NCI-H446 treated with DMSO at 0.1 percent for 48 hours (cell line): ENCODE measurements around the gene MAD1L1.
"Not testable (repeated sequence)": the region's sequence is repeated elsewhere in the genome, so short reads cannot be mapped to it uniquely, and the experiment has no call there.

ENCODE experiments used
- DNase-seq: peaks from one replicate; lab custom pipeline; 2025; lab: John Stamatoyannopoulos, UW

The MAD1L1 gene

DNA sequence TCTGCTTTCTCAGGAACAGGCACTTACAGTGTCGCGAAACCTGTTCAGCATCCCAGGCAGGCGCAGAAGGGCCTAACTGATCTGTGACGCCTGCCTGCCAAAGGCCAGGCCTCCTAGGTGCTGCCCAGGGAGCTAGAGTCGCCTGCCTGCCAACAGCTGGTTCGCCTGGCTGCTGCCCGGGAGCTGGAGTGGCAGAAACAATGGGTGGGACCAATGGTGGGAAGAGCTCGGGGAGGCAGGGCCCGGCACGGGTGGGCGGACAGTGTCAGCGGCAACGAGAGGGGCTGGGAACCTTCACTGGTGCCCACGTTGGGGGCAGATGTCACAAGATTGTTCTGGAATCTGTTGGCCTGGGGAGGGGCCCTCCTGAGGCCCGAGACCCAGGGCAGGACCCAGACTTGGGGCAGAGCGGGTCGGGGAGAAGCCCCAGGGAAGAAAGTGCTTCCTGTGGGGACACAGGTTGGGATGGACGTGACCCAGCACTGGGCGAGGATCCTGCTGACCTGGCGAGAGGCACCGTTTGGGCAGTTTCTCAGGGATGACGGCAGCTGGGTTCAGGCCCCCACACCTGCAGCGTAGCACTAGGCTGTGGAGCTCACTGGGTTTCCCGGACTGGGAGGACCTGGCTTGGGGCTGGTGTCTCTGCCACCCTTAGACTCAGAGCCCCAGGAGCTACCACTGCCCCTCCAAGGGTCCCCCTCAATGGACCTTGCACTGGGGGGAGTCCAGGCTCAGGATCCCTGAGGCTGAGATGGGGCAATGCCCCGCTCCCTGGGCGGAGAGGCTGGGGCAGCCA lies 380.8 kb downstream of the MAD1L1 start:
- DNase-seq, result no peak

DNA sequence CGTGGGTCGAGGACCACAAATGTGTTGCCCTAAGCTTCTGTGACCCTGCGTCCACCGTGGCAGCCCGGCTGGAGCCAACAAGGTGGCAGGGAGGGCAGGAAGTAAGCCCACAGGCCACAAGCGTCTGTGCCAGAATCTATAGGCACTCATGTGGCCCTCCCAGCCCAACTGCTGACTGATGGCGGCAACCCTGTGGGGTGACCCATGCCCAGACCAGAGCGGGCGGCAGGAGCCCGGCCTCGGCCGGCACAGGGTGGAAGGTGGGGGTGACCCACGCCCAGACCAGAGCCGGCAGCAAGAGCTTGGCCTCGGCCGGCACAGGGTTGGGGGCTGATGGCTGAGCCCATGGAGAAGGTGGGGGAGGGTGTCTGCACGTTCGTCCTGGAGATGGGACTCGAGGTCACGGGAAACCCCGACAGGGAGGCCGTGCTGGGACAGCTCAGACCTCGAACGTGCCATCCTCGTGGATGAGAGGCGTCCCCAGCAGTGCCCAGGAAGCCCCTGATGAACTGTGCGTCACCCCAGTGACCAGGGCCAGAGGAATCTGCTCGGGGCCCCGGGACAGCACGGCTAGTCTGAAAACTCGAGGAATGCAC lies 381.7 kb downstream of the MAD1L1 start:
- no peak for DNase-seq

DNA sequence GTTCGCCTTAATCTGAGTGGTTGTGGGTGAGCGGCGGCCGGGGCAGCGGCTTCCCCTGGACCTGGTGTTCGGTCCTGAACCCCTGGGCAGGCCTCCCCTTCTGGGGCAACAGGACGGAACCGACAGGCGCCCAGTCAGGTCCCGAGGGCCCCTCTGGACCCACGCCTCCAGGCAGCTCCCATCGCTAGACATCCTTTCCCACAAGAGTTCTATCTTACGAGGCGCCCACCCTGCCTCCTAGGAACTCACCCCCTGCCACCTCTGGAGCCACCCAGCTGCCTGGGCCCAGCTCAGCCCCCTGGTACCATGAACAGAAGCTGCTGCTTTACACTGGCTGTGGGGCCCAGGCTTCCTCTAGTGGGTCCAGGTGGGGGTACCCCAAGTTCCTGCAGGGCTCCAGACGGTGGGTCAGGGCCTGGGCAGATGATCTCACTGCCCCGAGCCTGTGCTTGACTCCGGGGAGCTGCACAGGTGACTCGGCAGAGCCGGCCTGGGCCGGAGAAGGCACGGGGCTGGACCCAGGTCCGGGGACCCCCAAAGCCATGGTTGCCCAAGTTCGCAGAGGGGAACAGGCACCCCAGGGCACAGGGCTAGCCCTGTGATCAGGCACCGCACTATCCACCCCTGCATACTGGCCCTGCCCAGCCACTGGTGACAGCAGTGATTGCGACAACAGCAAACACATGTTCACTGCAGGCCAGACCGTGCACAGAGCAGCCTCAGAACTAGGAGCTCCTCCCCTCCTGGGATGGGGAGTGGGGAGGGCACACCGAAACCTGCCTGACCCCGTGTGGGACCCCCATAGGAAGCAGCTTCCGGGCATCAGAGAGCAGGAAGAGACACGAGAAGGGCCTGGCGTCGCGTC lies 382.4 kb downstream of the MAD1L1 start:
- DNase-seq, result no peak

DNA sequence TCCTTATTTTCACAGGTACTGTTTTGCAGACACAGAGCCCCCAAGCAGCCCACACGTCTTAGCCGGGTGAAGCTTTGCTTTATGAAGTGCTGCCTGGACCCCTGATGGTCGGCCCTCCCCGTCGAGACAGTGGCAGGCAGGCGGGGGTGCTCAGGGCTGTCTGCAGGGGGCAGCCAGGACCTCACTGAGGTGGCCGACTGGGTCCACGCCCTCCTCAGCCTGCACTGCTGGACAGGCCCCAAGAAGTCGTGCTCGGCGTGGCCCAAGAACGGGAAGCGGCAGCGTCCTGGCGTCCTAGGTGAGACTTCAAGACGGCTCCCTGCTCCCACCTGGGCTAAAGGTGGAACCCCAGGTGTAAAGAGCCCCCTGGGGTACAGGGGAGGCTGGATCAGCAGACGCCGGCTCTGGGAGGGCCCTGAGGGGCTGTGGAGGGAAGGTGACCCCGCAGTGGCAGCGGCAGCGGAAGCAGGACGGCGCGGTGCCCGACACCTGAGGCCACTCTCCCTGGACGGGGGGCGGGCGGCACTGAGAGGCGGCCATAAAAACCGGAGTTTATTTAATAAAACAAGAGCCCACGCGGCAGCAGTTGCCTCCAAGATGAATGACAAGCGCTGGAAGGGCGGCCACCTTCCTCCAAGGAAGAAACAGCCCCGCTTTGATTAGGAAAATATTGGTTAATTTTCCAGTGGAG lies 383.2 kb downstream of the MAD1L1 start:
- DNase-seq, result no peak

DNA sequence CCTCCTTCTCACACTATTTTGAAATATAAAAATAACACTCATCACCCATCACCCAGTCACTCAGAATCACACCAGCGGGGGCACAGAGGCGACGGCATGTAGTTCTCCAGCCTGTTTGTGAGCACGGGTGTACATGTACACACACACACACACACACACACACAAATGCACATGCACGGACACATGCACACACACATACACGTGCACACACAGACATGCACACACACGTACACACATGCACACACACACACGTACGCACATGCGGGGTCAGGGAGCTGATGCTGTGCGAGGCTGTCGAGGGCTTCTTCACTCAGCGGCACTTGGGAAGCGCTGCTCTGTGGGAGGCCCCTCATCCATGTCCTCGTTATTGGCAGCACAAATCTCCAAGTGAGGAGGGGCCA lies 383.8 kb downstream of the MAD1L1 start:
- DNase-seq, result no peak

DNA sequence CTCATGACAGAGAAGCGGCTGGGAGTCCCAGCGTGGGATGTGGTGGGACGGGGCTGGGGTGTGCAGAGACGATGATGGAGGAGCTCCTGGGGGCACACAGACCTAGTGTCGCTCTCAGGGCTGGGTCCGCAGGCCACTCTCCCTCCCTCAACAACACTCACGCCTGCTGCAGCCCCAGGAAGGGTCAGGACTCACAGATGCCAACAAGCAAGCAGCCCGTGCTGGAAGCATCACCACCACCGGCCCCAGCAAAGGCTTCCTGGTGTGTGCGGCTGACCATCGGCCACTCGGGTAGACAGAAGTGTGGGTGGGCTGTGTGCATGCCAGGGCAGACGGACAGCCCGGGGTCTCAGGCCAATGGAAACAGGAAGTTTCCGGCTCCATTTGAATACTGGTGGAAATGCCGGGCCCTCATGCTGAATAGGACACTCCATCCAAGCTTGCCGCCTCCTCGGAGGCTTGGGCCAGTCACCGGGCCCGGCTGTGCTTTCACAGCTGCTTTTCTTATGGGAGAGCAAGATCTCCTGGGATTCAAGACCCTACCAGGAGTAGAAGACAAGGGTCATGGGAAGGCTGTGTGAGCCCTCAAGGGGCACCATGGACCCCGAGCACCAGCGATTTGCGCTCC lies 384.6 kb downstream of the MAD1L1 start:
- no peak for DNase-seq

DNA sequence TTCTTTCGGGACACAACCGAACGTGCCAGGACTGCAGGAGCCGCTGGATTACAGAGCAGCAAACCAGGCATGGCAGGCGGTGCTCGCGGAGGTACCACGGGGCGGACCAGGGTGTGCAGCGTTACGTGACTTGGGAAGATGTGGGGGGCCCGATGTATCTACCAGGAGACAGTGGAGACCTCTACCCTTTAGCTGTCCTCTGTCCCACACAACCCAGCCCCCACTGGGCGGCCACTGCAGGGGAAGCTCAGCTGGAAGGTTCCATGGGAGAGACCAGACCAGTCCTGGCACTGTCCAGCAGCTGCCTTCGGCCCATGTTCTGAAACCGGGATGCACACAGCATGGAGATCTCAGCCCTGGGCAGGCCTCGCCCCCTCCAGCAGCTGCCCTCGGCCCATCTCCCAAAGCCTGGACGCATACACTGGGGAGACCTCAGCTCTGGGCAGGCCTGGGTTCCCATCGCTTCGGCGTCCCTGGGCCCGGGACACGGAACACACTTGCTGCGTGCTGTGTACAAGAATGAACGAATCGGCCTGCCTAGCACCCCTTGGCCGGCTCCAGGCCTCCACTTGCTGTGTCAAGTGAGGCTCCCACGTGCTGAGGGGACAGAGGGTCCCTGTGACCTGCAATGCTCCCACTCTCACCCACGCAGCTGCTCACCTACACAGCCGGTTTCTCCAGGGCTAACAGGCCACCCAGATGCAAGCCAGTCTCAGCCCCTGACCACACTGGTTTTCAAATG lies 385.3 kb downstream of the MAD1L1 start:
- DNase-seq, result no peak

DNA sequence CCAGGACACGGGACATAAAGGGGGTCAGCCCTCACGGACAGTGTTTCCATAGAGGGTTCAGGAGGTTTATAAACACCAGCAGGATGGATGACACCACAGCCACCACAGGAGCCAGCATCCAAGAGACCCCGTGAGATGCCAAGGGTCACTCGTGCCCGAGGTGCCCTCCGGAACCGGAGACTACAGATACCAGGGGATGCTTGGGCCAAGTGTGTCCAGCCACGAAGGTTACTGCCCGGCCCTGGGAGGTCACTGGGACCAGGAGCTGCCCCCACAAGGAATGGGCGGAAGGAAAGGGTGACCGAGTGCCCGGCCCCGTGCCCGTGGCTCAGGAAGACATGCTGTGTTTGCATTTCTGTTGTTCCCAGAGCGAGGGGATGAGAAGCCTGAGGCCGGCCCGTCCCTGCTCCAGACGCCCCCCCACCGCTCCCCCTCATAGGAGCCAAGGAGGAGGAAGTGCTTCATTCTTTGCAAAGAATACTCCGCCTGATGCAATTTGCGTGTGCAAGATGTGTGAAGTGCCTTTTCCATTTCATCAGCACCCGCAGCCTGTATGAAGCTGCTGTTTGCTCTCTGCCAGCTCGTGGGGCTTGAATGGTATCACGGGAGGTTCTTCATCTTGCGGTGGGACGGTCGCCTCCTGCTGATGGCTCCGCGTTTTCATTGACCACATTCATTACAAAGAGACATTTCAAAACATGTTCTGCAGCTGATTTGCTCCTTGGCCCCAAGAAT lies 386.2 kb downstream of the MAD1L1 start:
- DNase-seq, result no peak

DNA sequence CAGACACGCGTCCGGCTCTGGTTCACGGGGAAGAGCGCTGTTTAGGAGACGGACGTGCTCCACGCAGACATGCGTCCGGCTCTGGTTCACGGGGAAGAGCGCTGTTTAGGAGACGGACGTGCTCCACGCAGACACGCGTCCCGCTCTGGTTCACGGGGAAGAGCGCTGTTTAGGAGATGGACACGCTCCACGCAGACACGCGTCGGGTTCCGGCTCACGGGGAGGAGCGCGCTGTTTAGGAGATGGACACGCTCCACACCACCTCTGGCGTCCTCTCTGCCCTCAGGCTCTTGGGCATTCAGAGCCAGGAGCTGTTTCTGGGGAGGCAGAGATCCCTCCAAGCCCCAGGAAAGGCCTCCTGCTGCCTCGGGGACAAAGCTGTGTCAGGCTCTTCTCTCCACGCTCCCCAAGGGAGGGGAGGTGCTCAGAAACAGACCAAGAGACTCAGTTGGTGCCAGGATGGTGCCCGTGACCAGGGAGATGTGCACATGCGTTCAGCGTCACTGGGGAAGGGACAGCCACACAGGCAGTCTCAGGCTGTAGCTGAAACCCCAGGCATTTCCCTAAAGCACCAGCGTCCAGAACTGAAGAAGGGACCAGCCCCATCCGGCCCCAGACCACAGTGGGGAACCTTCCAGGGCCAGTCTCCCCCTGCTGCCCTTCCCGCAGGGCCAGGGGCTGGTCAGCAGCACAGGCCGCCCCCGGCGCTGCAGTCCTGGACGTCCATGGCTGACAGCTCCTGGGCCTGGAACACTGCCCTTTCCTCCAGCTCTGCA lies 387.0 kb downstream of the MAD1L1 start:
- no peak for DNase-seq

DNA sequence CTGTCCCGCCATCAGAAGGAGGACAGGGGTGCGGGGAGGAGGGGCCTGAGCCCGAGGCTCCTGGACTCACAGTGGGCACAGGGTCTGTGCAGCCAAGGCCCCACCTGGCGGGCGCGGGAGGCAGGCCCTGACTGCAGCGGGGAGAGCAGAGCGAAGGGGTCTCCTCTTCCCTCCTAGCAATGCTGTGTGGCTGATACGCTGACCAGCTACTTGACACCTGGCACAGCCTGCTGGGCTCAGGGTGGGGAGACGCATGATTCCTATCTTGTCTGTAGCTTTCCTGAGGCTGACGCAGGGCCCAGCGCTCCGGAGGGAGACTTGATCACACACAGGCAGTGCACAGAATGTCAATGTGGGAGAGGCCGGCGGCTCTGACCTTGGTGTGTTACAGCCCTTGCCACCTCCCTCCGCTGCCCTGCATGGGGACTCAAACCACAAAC lies 387.8 kb downstream of the MAD1L1 start:
- no peak for DNase-seq

DNA sequence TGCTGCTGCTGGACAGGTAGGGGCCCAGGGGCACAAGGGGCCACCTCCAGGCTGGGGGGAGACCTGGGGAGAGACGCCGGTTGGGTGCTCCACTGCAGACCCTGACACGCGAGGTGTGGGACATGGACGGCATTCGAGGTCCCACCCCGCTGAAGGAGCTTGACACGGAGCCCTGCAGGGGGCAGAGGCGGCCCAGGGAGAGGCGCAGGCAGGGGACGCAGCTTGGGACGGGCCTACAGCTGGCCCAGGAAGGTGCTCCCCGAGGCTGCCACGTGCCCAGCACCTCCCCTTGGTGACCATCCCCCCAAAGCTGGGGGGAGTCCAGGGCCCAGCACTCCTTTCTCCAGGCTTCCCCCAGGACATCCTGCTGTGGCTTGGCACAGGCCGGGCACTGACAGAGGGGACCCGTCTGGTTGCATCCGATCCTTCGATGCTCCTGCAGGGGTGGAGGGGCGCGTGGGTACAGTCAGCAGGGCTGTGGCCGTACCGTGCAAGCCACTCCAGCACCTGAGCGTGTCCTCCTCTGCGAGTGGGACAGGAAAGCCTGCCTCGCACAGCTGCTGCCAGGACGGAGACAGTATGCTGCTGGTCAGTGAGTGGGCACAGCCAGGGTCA lies 388.3 kb downstream of the MAD1L1 start:
- DNase-seq, result no peak

DNA sequence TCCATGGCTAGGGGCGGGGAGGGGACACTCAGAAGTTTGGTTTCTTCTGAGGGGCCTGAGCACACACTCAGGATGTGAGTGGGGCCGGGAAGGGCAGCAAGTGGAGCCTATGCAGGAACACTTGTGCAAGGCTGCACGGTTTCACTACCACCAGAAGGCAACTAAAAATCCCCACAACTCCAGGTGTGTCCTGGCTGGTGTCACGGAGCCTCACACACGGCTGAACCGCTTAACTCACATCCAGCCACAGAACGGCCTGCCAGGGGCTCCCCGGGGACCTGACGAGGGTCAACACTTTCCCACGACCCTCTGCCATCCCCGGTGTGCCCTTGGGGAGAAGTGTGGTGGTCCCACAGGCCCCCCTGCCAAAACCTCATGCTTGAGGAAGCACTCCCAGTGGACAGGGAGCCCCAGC lies 388.8 kb downstream of the MAD1L1 start:
- DNase-seq, result no peak

DNA sequence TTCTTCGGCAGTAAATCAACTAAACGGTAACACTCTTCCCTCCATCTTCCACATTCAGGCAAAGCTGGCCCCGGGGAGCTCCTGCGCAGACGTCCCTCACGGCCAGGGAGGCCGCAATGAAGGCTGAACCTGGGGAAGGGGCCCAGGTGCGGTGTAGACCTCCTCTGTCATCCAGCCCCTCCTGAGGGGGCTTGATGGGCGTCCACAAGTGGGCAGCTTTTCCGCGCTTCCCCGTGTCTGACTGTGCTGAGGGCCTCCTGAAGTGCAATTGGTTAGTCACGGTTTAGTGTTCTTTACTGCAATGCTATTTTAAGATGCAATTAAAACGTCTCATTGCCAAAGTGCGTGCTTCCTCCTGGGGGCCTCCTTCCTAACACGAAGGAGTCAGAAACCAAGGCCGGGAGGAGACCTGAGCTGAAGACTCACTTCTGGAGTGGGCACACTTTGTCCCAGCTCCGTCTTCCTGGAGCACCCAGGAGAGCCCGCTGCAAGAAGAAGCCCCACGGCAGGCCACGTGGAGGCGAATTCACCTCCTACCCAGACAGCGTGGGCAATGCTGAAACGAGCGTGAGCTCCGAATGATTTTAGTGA lies 389.4 kb downstream of the MAD1L1 start:
- DNase-seq, result no peak

DNA sequence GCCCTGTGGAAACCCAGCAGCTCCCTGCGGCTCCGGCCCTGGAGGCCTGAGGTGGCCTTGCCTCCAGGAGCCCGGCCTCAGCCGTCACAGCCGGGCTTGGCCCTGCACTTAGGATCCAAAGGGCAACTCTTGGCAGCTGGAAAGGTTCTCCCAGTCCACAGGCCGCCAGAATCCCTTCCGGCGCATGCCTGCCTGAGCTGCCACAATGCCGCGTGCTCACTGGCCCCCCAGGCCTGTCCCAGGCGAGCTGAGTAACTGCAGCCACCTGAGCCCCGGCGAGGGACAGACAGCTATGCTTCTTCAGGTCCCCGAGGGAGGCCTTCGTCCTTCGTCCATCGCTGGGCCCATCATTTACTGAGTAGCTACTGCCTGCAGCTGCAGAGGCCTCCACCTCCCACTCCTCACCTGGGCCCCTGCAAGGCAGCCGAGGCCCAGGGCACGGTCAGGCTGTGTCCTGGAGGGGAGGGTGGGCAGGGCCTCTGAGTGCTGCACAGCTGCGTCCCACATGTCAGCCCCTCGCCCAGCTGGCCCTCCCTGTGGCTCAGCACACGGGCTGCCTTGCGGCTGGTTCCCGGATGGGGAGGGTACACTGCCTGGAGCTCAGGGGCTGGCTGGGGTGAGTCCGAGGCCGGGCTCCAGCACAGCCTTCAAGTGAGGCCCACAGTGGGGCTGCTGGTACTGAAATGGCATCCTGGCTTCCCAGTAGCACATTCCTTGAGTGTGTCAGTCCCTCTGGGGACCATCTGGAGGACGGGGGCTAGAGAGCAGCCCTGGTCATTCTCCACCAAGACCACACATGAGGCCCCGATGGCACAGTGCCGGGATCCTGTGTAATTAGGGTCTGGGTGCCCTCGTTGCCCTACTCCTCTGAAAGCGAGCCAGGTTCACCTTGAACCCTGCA lies 390.2 kb downstream of the MAD1L1 start:
- no peak for DNase-seq

DNA sequence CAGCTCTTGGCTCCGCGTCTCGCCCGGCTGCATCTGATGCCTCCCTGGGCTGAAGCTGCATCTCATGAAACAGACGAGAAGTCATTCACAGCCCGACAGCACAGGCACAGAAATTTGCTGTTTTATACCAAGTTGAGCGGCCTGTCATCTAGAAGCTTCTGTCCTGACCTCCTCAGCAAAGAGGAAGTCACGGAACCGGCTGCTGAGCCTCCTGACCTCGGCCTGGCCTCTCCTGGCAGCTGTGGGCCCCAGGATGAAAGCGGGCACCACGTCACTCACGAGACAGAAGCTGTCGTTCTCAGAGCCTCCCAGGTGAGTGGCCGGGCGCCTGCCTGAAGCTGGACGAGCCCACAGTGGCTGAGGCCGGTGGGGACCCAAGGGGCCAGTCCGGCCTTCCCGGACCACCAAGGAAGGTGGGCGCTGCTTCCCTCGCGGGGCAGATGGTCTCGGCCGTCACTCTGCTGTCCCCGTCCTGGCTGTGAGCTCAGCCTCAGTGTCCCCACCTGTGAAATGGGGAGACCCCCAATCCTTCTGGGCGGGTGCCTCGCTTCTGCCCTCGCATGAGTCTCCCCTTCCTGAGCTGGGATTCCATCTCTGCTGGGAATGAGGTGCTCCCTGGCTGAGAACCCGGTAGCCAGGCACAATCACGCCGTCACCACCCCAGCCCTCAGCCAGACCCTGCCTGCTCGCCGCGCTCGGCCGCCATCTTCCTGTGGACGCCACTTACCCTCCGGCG lies 391.3 kb downstream of the MAD1L1 start:
- not testable (repeated sequence) for DNase-seq

DNA sequence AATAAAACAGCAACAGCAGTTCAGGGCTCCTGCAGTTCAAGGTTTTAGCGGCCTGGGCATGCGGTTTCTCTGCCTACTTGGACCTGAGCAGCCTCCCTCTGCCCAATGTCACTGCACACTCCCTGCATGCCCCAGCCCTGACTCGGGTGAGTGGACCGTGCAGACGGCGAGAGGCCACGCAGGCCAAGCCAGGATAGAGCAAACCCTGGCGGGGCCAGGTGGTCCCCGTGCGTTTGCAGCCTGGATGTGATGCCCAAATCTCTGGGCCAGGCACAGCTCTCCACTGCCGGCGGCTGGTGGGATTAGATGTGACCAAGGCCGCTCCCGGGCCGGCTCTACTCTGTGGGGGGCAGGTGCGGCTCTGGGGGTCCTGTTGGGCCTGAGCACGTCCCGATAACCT lies 392.0 kb downstream of the MAD1L1 start:
- not testable (repeated sequence) for DNase-seq

DNA sequence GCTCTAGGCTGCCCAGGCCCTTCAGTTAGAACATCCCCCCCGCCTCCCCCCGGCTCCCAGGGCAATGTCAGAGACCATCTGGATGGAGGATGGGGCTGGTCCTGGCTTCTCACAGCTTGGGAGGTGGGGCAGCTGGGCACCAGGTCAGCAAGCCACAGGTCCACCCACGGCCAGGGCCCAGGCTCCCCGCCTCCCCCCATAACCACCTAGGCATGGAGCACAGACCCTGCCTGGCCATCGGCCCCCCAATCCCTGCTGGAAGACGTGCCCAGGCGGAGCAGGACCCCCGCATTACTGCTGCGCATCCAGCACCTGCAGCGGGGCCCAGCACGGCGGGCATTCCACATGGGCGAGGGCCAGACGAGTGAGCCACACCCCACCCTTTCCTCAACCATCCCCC lies 393.0 kb downstream of the MAD1L1 start:
- no peak for DNase-seq
